IMR-90 (cell line): Measurements from ENCODE around the gene DMXL2. TPM values are rescaled to one million over a fixed set of nuclear protein-coding genes. Genes with fewer than 3 reads are reported as not detected.

Source experiments
- ATAC-seq: fragments of 200-7000 bp; cut with Tn5 transposase; 2 replicates; pipeline ENCODE4 v1.9.1; 2020; ENCODE audit warnings: low read depth, mild to moderate bottlenecking, moderate library complexity
- BruUV-seq: library from RNA; stranded (reverse); fragments of 400-500 nt; replicated peaks from 2 replicates; lab custom pipeline; 2021; lab: Mats Ljungman, UMichigan
- CTCF ChIA-PET: fragments of 300-600 bp; formaldehyde crosslinking; extraction: SDS; loops from one replicate; lab custom pipeline; 2021; ENCODE audit warnings: antibody characterized with exemption; lab: Yijun Ruan, JAX
- POLR2A ChIA-PET: fragments of 300-600 bp; sonication (Branson Sonifier 250); formaldehyde crosslinking; loops from one replicate; lab custom pipeline; 2022; ENCODE audit warnings: antibody characterized with exemption; ENCODE audit not compliant: unreplicated experiment; lab: Charles Lee
- DNase-seq: peaks from one replicate; pipeline ENCODE4 v3.0.0; 2013
- H2AFZ ChIP-seq: replicated peaks from 2 replicates; pipeline ENCODE3; 2013; ENCODE audit warnings: low read length, mild to moderate bottlenecking; ENCODE audit not compliant: poor library complexity
- H2AK5ac ChIP-seq: 2 replicates; pipeline ENCODE4 v1.6.1; 2013; ENCODE audit warnings: low read depth, low read length, inconsistent platforms
- H2AK9ac ChIP-seq: replicated peaks from 2 replicates; pipeline ENCODE3; 2013; ENCODE audit warnings: mild to moderate bottlenecking, low read depth, low read length, moderate library complexity; ENCODE audit not compliant: poor library complexity
- H2BK120ac ChIP-seq: 2 replicates; pipeline ENCODE4 v1.6.1; 2013; ENCODE audit warnings: low read depth, low read length, inconsistent platforms
- H2BK15ac ChIP-seq: 3 replicates; pipeline ENCODE4 v1.6.1; 2013; ENCODE audit warnings: low read depth, low read length, inconsistent platforms
- H2BK20ac ChIP-seq: 2 replicates; pipeline ENCODE4 v1.6.1; 2013; ENCODE audit warnings: low read depth, mild to moderate bottlenecking, inconsistent platforms, low read length, moderate library complexity
- H2BK5ac ChIP-seq: 2 replicates; pipeline ENCODE4 v1.6.1; 2013; ENCODE audit warnings: mild to moderate bottlenecking, low read depth, low read length, inconsistent platforms; ENCODE audit not compliant: poor library complexity, severe bottlenecking
- H3K14ac ChIP-seq: replicated peaks from 2 replicates; pipeline ENCODE4 v1.6.1; 2013; ENCODE audit warnings: low read depth, low read length, inconsistent platforms
- H3K18ac ChIP-seq: 2 replicates; pipeline ENCODE4 v1.6.1; 2013; ENCODE audit warnings: low read depth, low read length, control low read depth
- H3K23ac ChIP-seq: 2 replicates; pipeline ENCODE4 v1.6.1; 2013; ENCODE audit warnings: low read depth, low read length, inconsistent platforms
- H3K27ac ChIP-seq: 2 replicates; pipeline ENCODE4 v1.5.1; 2013; ENCODE audit warnings: mild to moderate bottlenecking, control low read depth, low read length; ENCODE audit not compliant: insufficient read depth
- H3K27me3 ChIP-seq: 2 replicates; pipeline ENCODE4 v1.6.1; 2013; ENCODE audit warnings: low read length; ENCODE audit not compliant: control insufficient read depth, insufficient read depth
- H3K36me3 ChIP-seq: 2 replicates; pipeline ENCODE4 v1.6.1; 2013; ENCODE audit warnings: low read length, mixed read lengths; ENCODE audit not compliant: control insufficient read depth, insufficient read depth
- H3K4ac ChIP-seq: 2 replicates; pipeline ENCODE4 v1.6.1; 2013; ENCODE audit warnings: low read depth, low read length, inconsistent platforms
- H3K4me1 ChIP-seq: 2 replicates; pipeline ENCODE4 v1.6.1; 2013; ENCODE audit warnings: low read length, mixed read lengths; ENCODE audit not compliant: control insufficient read depth, insufficient read depth
- H3K4me2 ChIP-seq: 2 replicates; pipeline ENCODE4 v1.6.1; 2013; ENCODE audit warnings: low read depth, mild to moderate bottlenecking, control low read depth, low read length, moderate library complexity
- H3K4me3 ChIP-seq: 2 replicates; pipeline ENCODE4 v1.5.1; 2013; ENCODE audit warnings: low read depth, mild to moderate bottlenecking, control low read depth, low read length, moderate library complexity; ENCODE audit not compliant: insufficient read depth
- H3K56ac ChIP-seq: 2 replicates; pipeline ENCODE4 v1.6.1; 2013; ENCODE audit warnings: low read length, inconsistent platforms; ENCODE audit not compliant: insufficient read depth; ENCODE audit errors: extremely low read depth
- H3K79me1 ChIP-seq, 2 experiments: 2 replicates each; pipeline ENCODE4 v1.6.1; 2013; ENCODE audit warnings: low read length in 2 of 2, inconsistent platforms in 1 of 2, low read depth in 1 of 2
- H3K9ac ChIP-seq: 2 replicates; pipeline ENCODE4 v1.6.1; 2013; ENCODE audit warnings: low read depth, low read length, control low read depth
- H3K9me1 ChIP-seq: 2 replicates; pipeline ENCODE4 v1.6.1; 2013; ENCODE audit warnings: low read length, inconsistent platforms; ENCODE audit not compliant: insufficient read depth
- H3K9me3 ChIP-seq: 2 replicates; pipeline ENCODE4 v1.6.1; 2013; ENCODE audit warnings: low read length; ENCODE audit not compliant: control insufficient read depth, insufficient read depth
- H4K20me1 ChIP-seq: 2 replicates; pipeline ENCODE4 v1.6.1; 2013; ENCODE audit warnings: low read length, inconsistent platforms; ENCODE audit not compliant: insufficient read depth
- H4K5ac ChIP-seq: 2 replicates; pipeline ENCODE4 v1.6.1; 2013; ENCODE audit warnings: mild to moderate bottlenecking, low read depth, low read length, control low read depth
- H4K8ac ChIP-seq, 2 experiments: 2 replicates each; pipeline ENCODE4 v1.6.1; 2013; ENCODE audit warnings: low read depth in 2 of 2, low read length in 2 of 2, control low read depth in 1 of 2, inconsistent platforms in 1 of 2
- H4K91ac ChIP-seq: 2 replicates; pipeline ENCODE4 v1.6.1; 2013; ENCODE audit warnings: low read depth, low read length, inconsistent platforms; ENCODE audit not compliant: insufficient read depth
- BHLHE40 ChIP-seq: fragments of 150-350 bp; IDR thresholded peaks from 2 replicates; pipeline ENCODE4 v1.6.1; 2016; ENCODE audit warnings: mild to moderate bottlenecking, low read depth, low read length
- CEBPB ChIP-seq: IDR thresholded peaks from 2 replicates; pipeline ENCODE4 v1.6.1; 2012; ENCODE audit warnings: low read depth, low read length, improper control_type of control experiment
- CHD1 ChIP-seq: IDR thresholded peaks from 2 replicates; pipeline ENCODE4 v1.6.1; 2012; ENCODE audit warnings: low read depth, low read length, improper control_type of control experiment
- CTCF ChIP-seq: conservative IDR thresholded peaks from 2 replicates; pipeline ENCODE4 v1.5.1; 2012; ENCODE audit warnings: mild to moderate bottlenecking, low read depth, low read length, improper control_type of control experiment
- ELK1 ChIP-seq: fragments of 150-350 bp; IDR thresholded peaks from 2 replicates; pipeline ENCODE4 v1.6.1; 2016; ENCODE audit warnings: low read depth, mild to moderate bottlenecking, low read length, moderate library complexity, borderline replicate concordance
- FOS ChIP-seq: fragments of 150-350 bp; IDR thresholded peaks from 2 replicates; pipeline ENCODE4 v1.6.1; 2016; ENCODE audit warnings: low read depth, low read length
- MAFK ChIP-seq: IDR thresholded peaks from 2 replicates; pipeline ENCODE4 v1.6.1; 2012; ENCODE audit warnings: low read depth, low read length, improper control_type of control experiment
- MAZ ChIP-seq: IDR thresholded peaks from 2 replicates; pipeline ENCODE4 v1.6.1; 2012; ENCODE audit warnings: low read depth, mild to moderate bottlenecking, low read length, improper control_type of control experiment, moderate library complexity, borderline replicate concordance
- MXI1 ChIP-seq: IDR thresholded peaks from 2 replicates; pipeline ENCODE4 v1.6.1; 2012; ENCODE audit warnings: low read depth, mild to moderate bottlenecking, low read length, moderate library complexity, borderline replicate concordance
- NFE2L2 ChIP-seq: fragments of 150-350 bp; IDR thresholded peaks from 2 replicates; pipeline ENCODE4 v1.6.1; 2016; ENCODE audit warnings: low read depth, mild to moderate bottlenecking, low read length
- POLR2A ChIP-seq: IDR thresholded peaks from 2 replicates; pipeline ENCODE4 v1.6.1; 2012; ENCODE audit warnings: mild to moderate bottlenecking, low read depth, low read length
- RAD21 ChIP-seq: IDR thresholded peaks from 2 replicates; pipeline ENCODE4 v1.6.1; 2012; ENCODE audit warnings: low read length, improper control_type of control experiment
- RCOR1 ChIP-seq: IDR thresholded peaks from 2 replicates; pipeline ENCODE4 v1.6.1; 2012; ENCODE audit warnings: mild to moderate bottlenecking, low read length, improper control_type of control experiment; ENCODE audit not compliant: insufficient replicate concordance
- RFX5 ChIP-seq: IDR thresholded peaks from 2 replicates; pipeline ENCODE4 v1.8.0; 2012; ENCODE audit warnings: low read depth, mild to moderate bottlenecking, low read length, moderate library complexity
- SMC3 ChIP-seq: fragments of 150-350 bp; IDR thresholded peaks from 2 replicates; pipeline ENCODE4 v1.6.1; 2016; ENCODE audit warnings: low read depth, mild to moderate bottlenecking, antibody characterized with exemption, low read length, moderate library complexity
- USF2 ChIP-seq: fragments of 150-350 bp; IDR thresholded peaks from 2 replicates; pipeline ENCODE4 v1.6.1; 2017; ENCODE audit warnings: mild to moderate bottlenecking, antibody characterized with exemption, low read length, low read depth
- WGBS, 2 experiments: methylation state at CpG; one replicate each; pipeline versions ENCODE4 v1.1.5 to v1.1.7; 2013; ENCODE audit warnings: missing lambda C conversion rate in 2 of 2; ENCODE audit not compliant: insufficient read length in 1 of 2; ENCODE audit errors: extremely low coverage in 2 of 2; 5-methylcytosine and 5-hydroxymethylcytosine counted together
- dilution Hi-C: fragments of 300-500 bp; cut with HindIII; formaldehyde crosslinking; loops from one replicate; pipeline ENCODE4 v1.14.3; 2018; ENCODE audit warnings: low sequenced_read_pairs; ENCODE audit not compliant: unreplicated experiment
- in situ Hi-C: fragments of 300-500 bp; cut with MboI; formaldehyde crosslinking; loops from 3 replicates; pipeline ENCODE4 v1.14.3; 2019; ENCODE audit warnings: low sequenced_read_pairs, inconsistent platforms, mixed read lengths
- intact Hi-C: fragments of 100-400 bp; cut with micrococcal nuclease; formaldehyde crosslinking; loops from 2 replicates; pipeline ENCODE4 v1.10.0; 2022
- polyA plus RNA-seq, 3 experiments: library from polyadenylated mRNA; depleted of rRNA; stranded (reverse); fragments of >200 nt; gene quantifications; 2 replicates each; pipeline ENCODE4 v1.2.3, GENCODE V29; 2012; ENCODE audit warnings: low replicate concordance in 1 of 3
- total RNA-seq: library from RNA; depleted of rRNA; stranded (reverse); fragments of >200 nt; gene quantifications from 2 replicates; pipeline ENCODE4 v1.2.3, GENCODE V29; 2012

Gene DMXL2
- total and polyA plus RNA-seq, 2 of the 4 experiments (the other 2 are of a cell fraction): 9.7 to 21.9 TPM

- in situ Hi-C loops: no loop called here
- no peaks in the 10 kb centered on the region for H4K20me1 ChIP-seq
- no peak overlapping the region for H2AFZ ChIP-seq
- no peak overlapping the region for H2BK20ac ChIP-seq
- H3K9ac ChIP-seq: no peak overlapping the region
- CTCF ChIA-PET: interaction anchor here (1.4 kb wide), 1 partner anchor 10 kb away, joined by 4 read pairs; no protein-coding TSS in a partner anchor
- no peak overlapping the region for H3K14ac ChIP-seq
- BruUV-seq: no TSS peak
- H3K56ac ChIP-seq: no peak overlapping the region
- peaks cover 26% of the 10 kb centered on the region for H3K27me3 ChIP-seq
- H3K4me2 ChIP-seq: no peak overlapping the region
- no peak overlapping the region for H2BK120ac ChIP-seq
- H3K18ac ChIP-seq: no peak overlapping the region
- no peaks in the 10 kb centered on the region for H3K79me1 ChIP-seq
- TF ChIP-seq RCOR1 (no peak), CHD1 (no peak), MAZ (no peak), BHLHE40 (no peak), RAD21 (no peak), CEBPB (no peak), MXI1 (no peak), SMC3 (no peak), RFX5 (no peak), USF2 (no peak), NFE2L2 (no peak), POLR2A (no peak), ELK1 (no peak), MAFK (no peak), FOS (no peak), CTCF (no peak)
- intact Hi-C loops: no loop called here
- H3K27ac ChIP-seq: no peak overlapping the region
- DNase-seq: no peak
- no peak overlapping the region for H4K5ac ChIP-seq
- no peaks in the 10 kb centered on the region for H3K9me3 ChIP-seq
- H3K9me1 ChIP-seq: no peaks in the 10 kb centered on the region
- no peak overlapping the region for H2BK15ac ChIP-seq
- ATAC-seq: no peak
- no peaks in the 10 kb centered on the region for H3K4me1 ChIP-seq
- dilution Hi-C loops: no loop called here
- POLR2A ChIA-PET: no interaction called here
- no peak overlapping the region for H2AK9ac ChIP-seq
- no CpG with 5 or more reads among the region's 9 CpGs for WGBS, 2 experiments
- H3K4me3 ChIP-seq: no peak overlapping the region
- no peak overlapping the region for H3K4ac ChIP-seq
- no peak overlapping the region for H4K91ac ChIP-seq
- H3K23ac ChIP-seq: no peak overlapping the region
- no peaks in the 10 kb centered on the region for H3K36me3 ChIP-seq
- H4K8ac ChIP-seq: no peak overlapping the region
- no peak overlapping the region for H2AK5ac ChIP-seq
- H2BK5ac ChIP-seq: no peak overlapping the region
Measured at GRCh38 chr15:51672155-51672687, 49.6 kb upstream of the DMXL2 start.
